Measurements from ENCODE around the gene NFKBIL1. TPM values are rescaled to one million over a fixed set of nuclear protein-coding genes. Genes with fewer than 3 reads are reported as not detected.
"Not testable (repeated sequence)": the region's sequence is repeated elsewhere in the genome, so short reads cannot be mapped to it uniquely, and the experiment has no call there.

NFKBIL1 gene
- polyA plus RNA-seq, 2 of the 4 experiments (the other 2 are of a cell fraction), result 5.2 to 9.0 TPM

GRCh38 chr6:31587791-31588777 is 40.7 kb downstream of the NFKBIL1 start (continued):
- TF ChIP-seq HOXA7 (CRISPR knock-in tag; IDR thresholded peaks at IDR 0.05), result no peak

DNA sequence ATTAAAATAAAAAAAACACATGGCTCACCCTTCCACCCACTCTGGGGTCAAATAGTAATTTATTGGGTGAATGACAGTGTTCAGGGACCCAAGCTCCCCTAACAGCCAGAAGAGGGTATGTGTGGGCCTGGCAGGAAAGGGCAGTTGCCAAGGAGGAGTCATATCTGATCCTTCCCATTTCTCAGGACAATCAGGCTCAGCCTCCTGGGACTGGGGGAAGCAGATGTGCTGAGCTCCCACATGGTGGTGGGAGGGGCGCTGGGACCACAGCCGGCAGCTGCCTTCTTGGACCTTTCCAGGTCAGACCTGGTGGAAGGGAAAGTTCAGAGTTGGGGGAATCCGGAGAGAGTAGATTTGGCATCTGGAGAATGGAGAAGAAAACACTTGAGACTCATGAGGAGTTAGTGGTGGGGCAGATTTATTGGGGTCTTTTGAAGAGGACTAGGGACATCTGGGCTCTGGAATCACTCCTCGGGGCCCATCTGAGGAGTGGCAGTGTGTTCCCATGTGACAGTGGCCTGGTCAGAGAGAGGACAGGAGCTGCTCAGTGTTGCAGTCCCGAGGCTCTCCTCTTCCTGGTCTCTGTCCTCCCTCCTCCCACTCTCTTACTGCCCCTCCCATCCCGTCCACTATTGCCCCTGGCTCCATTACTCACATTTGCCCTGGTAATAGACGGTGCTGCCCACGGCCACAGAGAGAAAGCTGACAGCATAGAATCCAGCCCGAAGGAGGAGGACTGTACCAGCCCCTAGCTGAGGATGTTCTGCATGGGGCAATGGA is 41.7 kb downstream of the NFKBIL1 start:
- Histone ChIP-seq H3K9me3 (no peaks in the 10 kb centered on the region), H3K4me1 (no peaks in the 10 kb centered on the region), H3K27ac (no peak overlapping the region), H3K4me2 (no peak overlapping the region), H3K4me3 (no peak overlapping the region)
- DNase-seq (ENCODE audit: low read depth in 1 of 2, low spot score in 1 of 2) (no peak), ATAC-seq (0 out of 6 replicates have a peak, but pooled peaks of 1 of the 2 experiments have one; percentile 25), FAIRE-seq (no peak)
- no peak for TF ChIP-seq JUNB (IDR thresholded peaks at IDR 0.05)
- TF ChIP-seq MYC (IDR thresholded peaks at IDR 0.05; ENCODE audit: borderline replicate concordance, low read length), result no peak
- TF ChIP-seq HOXA7 (CRISPR knock-in tag; IDR thresholded peaks at IDR 0.05), result no peak
- TF ChIP-seq KDM5A (IDR thresholded peaks at IDR 0.05), result no peak
- TF ChIP-seq EHF (CRISPR knock-in tag; IDR thresholded peaks at IDR 0.05), result no peak
- TF ChIP-seq CHD2 (IDR thresholded peaks at IDR 0.05; ENCODE audit: low read length, partially characterized antibody), result no peak
- TF ChIP-seq HDAC2 (IDR thresholded peaks at IDR 0.05), result no peak
- no peak for TF ChIP-seq ZC3H11A (IDR thresholded peaks at IDR 0.05)
- no peak for TF ChIP-seq FOSB (CRISPR knock-in tag; IDR thresholded peaks at IDR 0.05)
- TF ChIP-seq MAFK (IDR thresholded peaks at IDR 0.05; ENCODE audit: partially characterized antibody), result no peak
- no peak for TF ChIP-seq EHMT2 (IDR thresholded peaks at IDR 0.05; ENCODE audit: low read depth)
- TF ChIP-seq, protein P1, sequence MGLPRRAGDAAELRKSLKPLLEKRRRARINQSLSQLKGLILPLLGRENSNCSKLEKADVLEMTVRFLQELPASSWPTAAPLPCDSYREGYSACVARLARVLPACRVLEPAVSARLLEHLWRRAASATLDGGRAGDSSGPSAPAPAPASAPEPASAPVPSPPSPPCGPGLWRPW (IDR thresholded peaks at IDR 0.05), result no peak
- WGBS (ENCODE audit: missing lambda C conversion rate), result 57% methylated on average over 9 of the region's 9 CpGs
- POLR2A ChIA-PET, result no interaction called here
- CTCF ChIA-PET, result interaction anchor here (1.3 to 18.3 kb wide), 4 partner anchors 5 to 43 kb away, joined by 4 to 338 read pairs (median 171); partner anchors contain the start of genes ATP6V1G2, LST1, LTB and NCR3

DNA sequence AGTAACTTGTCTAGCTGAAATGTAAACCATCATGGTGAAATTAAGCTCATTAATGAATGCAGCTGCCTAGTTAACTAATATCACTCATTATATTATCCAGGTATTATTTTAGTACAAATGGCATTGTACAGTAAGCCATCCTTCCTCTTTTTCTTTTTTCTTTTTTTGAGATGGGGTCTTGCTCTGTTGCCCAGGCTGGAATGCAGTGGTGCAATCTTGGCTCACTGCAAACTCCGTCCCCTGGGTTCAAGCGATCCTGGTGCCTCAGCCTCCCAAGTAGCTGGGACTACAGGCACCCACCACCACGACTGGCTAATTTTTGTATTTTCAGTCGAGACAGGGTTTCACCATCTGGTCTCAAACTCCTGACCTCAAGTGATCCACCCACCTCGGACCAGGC is 43.3 kb downstream of the NFKBIL1 start:
- CTCF ChIA-PET, result interaction anchor here (0.6 to 18.3 kb wide), 5 partner anchors 3 to 44 kb away, joined by 3 to 338 read pairs (median 5); partner anchors contain the start of genes ATP6V1G2, LST1, LTB and NCR3
- POLR2A ChIA-PET, result not testable (repeated sequence)

DNA sequence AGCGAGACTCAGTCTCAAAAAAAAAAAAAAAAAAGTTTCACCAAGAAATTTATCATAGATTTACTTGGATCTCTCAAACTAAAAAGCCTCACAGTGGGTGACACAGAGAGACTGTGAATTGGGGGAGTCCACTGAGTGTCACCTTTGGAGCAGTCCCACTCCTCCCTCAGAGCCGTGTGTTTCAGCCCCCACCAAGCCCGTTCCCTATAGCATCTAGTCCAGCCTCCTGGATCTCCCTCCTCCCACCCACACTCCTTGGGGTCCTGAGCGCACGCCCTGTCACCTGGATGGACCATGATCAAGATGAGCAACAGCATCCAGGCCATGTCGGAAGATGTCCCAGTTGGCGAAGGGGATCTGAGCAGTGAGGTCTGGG is 45.0 kb downstream of the NFKBIL1 start:
- no peak for FAIRE-seq
- ChIA-PET POLR2A (no interaction called here), CTCF (interaction anchor here (1.9 to 14.3 kb wide), 3 partner anchors 11 to 45 kb away, joined by 4 to 338 read pairs (median 331); partner anchors contain the start of genes ATP6V1G2, DDX39B, LST1 and LTB)
- 87% methylated on average over 7 of the region's 7 CpGs for WGBS (ENCODE audit: missing lambda C conversion rate)
- Histone ChIP-seq H3K9me3 (no peaks in the 10 kb centered on the region), H3K4me1 (no peaks in the 10 kb centered on the region), H3K27ac (no peak overlapping the region), H3K4me3 (no peak overlapping the region), H3K4me2 (no peak overlapping the region)
- ATAC-seq, result no peak
- TF ChIP-seq, protein P1 (IDR thresholded peaks at IDR 0.05), result no peak
- TF ChIP-seq, protein P2, sequence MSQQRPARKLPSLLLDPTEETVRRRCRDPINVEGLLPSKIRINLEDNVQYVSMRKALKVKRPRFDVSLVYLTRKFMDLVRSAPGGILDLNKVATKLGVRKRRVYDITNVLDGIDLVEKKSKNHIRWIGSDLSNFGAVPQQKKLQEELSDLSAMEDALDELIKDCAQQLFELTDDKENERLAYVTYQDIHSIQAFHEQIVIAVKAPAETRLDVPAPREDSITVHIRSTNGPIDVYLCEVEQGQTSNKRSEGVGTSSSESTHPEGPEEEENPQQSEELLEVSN (IDR thresholded peaks at IDR 0.05; ENCODE audit: borderline replicate concordance, low read depth), result no peak
- TF ChIP-seq KDM1A (IDR thresholded peaks at IDR 0.05; ENCODE audit: low read depth) (no peak), JUNB (IDR thresholded peaks at IDR 0.05) (no peak), EHMT2 (IDR thresholded peaks at IDR 0.05; ENCODE audit: low read depth) (no peak), POLR2A (IDR thresholded peaks at IDR 0.05; ENCODE audit: low read length) (no peak), CEBPB (IDR thresholded peaks at IDR 0.05) (no peak), MAFK (IDR thresholded peaks at IDR 0.05; ENCODE audit: partially characterized antibody) (no peak), EHF (CRISPR knock-in tag; IDR thresholded peaks at IDR 0.05) (no peak), ESRRA (IDR thresholded peaks at IDR 0.05; ENCODE audit: borderline replicate concordance, low read length) (no peak), ZSCAN20 (CRISPR knock-in tag; IDR thresholded peaks at IDR 0.05) (no peak), ATOH8 (CRISPR knock-in tag; IDR thresholded peaks at IDR 0.05; ENCODE audit: low read depth) (no peak)
- TF ChIP-seq, protein P3, sequence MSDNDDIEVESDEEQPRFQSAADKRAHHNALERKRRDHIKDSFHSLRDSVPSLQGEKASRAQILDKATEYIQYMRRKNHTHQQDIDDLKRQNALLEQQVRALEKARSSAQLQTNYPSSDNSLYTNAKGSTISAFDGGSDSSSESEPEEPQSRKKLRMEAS (IDR thresholded peaks at IDR 0.05), result no peak
- TF ChIP-seq, protein P4, sequence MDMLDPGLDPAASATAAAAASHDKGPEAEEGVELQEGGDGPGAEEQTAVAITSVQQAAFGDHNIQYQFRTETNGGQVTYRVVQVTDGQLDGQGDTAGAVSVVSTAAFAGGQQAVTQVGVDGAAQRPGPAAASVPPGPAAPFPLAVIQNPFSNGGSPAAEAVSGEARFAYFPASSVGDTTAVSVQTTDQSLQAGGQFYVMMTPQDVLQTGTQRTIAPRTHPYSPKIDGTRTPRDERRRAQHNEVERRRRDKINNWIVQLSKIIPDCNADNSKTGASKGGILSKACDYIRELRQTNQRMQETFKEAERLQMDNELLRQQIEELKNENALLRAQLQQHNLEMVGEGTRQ (IDR thresholded peaks at IDR 0.05), result no peak
- DNase-seq (ENCODE audit: low read depth in 1 of 2, low spot score in 1 of 2), result no peak

More for the DNA sequence above, 43.3 kb downstream of the NFKBIL1 start:
- not testable (repeated sequence) for DNase-seq (ENCODE audit: low read depth in 1 of 2, low spot score in 1 of 2); H3K27ac ChIP-seq; FAIRE-seq; H3K4me1 ChIP-seq; H3K9me3 ChIP-seq; ATAC-seq; H3K4me3 ChIP-seq; H3K4me2 ChIP-seq
- WGBS (ENCODE audit: missing lambda C conversion rate), result 62% methylated on average over 5 of the region's 5 CpGs
